ENCODE results near the gene ZBTB20. TPM values are rescaled to one million over a fixed set of nuclear protein-coding genes. Genes with fewer than 3 reads are reported as not detected.

ZBTB20 gene
- total RNA-seq, 1 donor from 2014 or later, result 66.4 TPM

DNA sequence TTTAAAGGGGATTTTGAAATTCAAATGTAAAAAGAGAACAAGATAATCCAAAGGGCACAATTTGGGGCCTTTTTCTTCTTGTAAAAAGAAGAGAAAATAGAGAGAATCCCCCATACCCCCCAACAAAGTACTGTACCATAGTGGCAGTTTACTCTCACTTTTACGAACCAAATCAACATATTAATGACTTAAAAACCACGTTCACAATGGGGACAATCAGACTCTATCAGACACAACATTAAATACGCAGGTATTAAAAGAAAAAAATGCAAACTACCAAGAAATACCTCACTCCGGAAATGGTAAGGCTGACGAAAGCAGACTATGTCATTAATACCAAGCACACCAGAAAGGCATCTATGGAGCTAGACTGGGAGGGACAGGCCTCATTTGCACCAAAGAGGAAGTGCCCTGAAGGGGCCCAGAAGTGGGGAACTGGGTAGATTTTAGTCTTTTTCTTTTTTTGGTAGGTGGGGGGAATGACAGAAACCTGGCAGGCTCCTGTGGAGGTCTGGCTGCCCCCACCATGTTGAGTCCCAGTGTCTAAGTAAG lies 719.0 kb downstream of the ZBTB20 start:
- Histone ChIP-seq H3K9me3 (no peaks in the 10 kb centered on the region), H3K4me1 (no peaks in the 10 kb centered on the region), H3K36me3 (no peaks in the 10 kb centered on the region), H3K27me3 (ENCODE audit: low read depth) (no peaks in the 10 kb centered on the region), H3K4me3 (no peak overlapping the region), H3K27ac (no peak overlapping the region)
- TF ChIP-seq, protein P1, sequence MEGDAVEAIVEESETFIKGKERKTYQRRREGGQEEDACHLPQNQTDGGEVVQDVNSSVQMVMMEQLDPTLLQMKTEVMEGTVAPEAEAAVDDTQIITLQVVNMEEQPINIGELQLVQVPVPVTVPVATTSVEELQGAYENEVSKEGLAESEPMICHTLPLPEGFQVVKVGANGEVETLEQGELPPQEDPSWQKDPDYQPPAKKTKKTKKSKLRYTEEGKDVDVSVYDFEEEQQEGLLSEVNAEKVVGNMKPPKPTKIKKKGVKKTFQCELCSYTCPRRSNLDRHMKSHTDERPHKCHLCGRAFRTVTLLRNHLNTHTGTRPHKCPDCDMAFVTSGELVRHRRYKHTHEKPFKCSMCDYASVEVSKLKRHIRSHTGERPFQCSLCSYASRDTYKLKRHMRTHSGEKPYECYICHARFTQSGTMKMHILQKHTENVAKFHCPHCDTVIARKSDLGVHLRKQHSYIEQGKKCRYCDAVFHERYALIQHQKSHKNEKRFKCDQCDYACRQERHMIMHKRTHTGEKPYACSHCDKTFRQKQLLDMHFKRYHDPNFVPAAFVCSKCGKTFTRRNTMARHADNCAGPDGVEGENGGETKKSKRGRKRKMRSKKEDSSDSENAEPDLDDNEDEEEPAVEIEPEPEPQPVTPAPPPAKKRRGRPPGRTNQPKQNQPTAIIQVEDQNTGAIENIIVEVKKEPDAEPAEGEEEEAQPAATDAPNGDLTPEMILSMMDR (IDR thresholded peaks at IDR 0.05), result no peak
- intact Hi-C loops (cut with DNase I), result no loop called here
- ATAC-seq, result no peak
- DNase-seq, result no peak

DNA sequence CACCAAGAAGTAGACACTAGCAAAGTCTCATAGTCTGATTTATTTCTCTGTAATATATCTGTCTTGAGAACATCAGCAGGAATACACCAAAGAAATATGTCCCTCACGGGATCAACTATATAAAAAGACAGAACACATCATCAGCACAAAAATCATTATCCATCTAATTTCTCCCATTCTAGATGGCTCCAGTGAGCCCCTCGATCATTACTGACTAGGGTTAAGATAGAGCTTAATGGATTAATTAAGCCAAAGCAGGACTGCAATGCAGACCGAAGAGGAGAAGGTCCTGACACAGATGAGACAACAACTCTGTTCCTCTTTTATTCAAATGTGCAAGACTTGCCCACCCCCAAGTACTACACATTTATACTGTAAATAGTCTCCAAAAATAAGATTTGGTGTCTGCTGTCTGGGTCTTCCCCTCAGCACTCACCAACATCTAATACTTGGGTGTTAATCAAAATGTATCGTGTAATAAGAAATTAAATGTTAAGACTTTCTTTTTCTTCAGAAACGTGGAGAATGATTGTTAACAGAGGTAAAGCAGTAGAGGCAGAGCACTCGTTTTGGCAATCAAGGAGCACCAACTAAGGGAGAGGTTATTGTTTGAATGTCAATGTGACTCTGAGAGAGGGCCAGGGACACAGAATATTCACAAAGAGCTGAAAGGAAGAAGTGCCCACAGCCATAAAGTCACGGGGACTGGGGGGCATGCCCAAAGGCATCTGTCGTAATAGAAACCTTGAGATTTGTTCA lies 719.6 kb downstream of the ZBTB20 start:
- Histone ChIP-seq H3K9me3 (no peaks in the 10 kb centered on the region), H3K27me3 (ENCODE audit: low read depth) (no peaks in the 10 kb centered on the region), H3K4me1 (no peaks in the 10 kb centered on the region), H3K27ac (no peak overlapping the region), H3K4me3 (no peak overlapping the region), H3K36me3 (no peaks in the 10 kb centered on the region)
- TF ChIP-seq, protein P1 (IDR thresholded peaks at IDR 0.05), result no peak
- intact Hi-C loops (cut with DNase I), result no loop called here
- ATAC-seq (no peak), DNase-seq (no peak)

DNA sequence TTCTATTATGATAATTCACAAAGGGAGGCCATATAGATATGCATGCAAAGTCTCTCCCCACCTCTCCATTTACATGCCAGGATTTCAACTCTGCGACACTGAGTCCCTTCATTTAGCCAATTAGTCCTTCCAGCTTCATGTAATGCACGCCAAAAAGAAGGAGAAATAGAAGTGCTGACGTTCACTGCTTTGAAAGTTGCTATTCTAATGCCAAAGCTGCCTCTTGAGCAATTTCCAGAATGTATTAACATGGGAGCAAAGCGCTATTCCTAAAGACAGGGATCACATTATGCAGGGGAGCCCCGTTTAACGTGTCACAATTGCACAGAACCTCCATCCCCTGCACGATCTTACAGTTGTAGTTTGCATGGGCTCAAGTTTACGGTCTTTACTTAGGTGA lies 722.8 kb downstream of the ZBTB20 start:
- Histone ChIP-seq H3K27me3 (ENCODE audit: low read depth) (no peaks in the 10 kb centered on the region), H3K4me1 (peaks cover 3% of the 10 kb centered on the region), H3K4me3 (no peak overlapping the region), H3K9me3 (no peaks in the 10 kb centered on the region), H3K36me3 (no peaks in the 10 kb centered on the region), H3K27ac (no peak overlapping the region)
- intact Hi-C loops (cut with DNase I), result no loop called here
- no peak for DNase-seq
- TF ChIP-seq, protein P1 (IDR thresholded peaks at IDR 0.05), result no peak
- ATAC-seq, result no peak

DNA sequence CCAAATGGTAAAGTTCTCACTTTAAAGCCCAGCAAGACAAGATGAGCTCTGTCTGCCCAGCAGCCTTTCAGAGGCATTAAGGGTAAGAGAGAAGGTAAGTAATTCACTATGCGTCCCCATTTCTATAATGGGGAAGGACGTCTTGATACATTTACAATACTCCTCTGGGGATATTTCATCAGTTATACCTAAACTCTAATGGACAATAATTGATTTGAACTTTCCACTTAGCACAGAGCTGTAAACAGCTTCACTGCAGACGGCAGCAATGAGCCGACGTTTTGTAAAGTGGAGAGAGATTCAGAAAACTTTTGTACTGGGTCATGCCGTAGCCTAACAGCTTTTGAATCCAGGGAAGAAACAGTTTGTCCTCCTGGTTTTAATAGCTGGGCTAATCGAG lies 725.9 kb downstream of the ZBTB20 start:
- Histone ChIP-seq H3K4me3 (no peak overlapping the region), H3K27me3 (ENCODE audit: low read depth) (no peaks in the 10 kb centered on the region), H3K4me1 (peaks cover 16% of the 10 kb centered on the region), H3K36me3 (no peaks in the 10 kb centered on the region), H3K9me3 (no peaks in the 10 kb centered on the region), H3K27ac (no peak overlapping the region)
- DNase-seq (no peak), ATAC-seq (no peak)
- intact Hi-C loops (cut with DNase I), result no loop called here
- TF ChIP-seq, protein P1 (IDR thresholded peaks at IDR 0.05), result no peak

DNA sequence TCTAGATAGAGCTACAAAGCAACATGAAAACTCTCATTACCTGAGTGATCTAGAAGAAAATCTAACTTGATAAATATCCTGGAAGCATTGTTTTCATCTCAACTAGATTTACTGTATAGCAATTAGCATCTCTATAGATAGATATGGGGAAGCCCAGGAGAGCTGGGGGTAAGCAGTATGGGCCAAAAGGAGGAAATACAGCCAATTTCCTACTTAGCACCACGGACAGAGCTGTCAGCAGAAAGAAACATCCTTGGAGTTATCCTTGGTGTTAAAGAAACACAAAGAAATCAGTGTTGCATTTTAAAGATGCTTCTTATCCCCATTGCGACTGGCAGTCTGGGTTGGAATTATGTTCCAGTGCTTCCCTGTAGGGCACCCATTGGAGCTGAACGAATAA lies 727.0 kb downstream of the ZBTB20 start:
- H3K9me3 ChIP-seq, result no peaks in the 10 kb centered on the region
- no peak overlapping the region for H3K27ac ChIP-seq
- intact Hi-C loops (cut with DNase I), result no loop called here
- H3K36me3 ChIP-seq, result no peaks in the 10 kb centered on the region
- no peak overlapping the region for H3K4me3 ChIP-seq
- TF ChIP-seq, protein P1 (IDR thresholded peaks at IDR 0.05), result no peak
- no peak for DNase-seq
- peaks cover 16% of the 10 kb centered on the region for H3K4me1 ChIP-seq
- ATAC-seq, result no peak
- no peaks in the 10 kb centered on the region for H3K27me3 ChIP-seq (ENCODE audit: low read depth)
